HG03571 (cell line): Measurements from ENCODE around the gene ITGBL1.

Source experiments
- ATAC-seq: cut with Tn5 transposase; IDR thresholded peaks from one replicate; pipeline ENCODE4 v1.9.1; 2021; ENCODE audit not compliant: unreplicated experiment

ITGBL1 gene

DNA sequence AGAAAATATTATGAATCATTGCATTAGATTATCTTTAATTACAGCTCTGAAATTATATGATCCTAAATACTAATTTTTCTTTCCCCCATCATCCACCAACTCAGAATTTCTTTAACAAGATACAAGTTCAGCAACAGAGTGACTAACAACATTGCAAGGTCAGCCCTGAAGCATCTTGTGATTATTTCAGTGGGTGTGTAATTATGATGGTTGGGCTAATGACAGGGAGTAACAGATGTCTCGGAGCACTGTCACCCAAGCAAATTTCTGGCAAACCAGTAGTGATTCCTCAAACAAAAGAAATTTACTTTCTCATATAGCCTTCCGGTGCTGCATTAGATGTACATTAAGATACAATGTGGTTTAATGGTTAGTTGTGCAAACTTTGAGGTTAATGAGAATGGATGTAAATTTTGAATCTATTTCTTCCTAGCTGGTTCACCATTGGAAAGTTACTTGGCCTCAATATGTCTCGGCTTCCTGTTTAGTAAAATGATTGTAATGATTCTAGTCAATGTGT, 238.9 kb downstream of the ITGBL1 start:
- no peak for ATAC-seq

- ATAC-seq: no peak
Observed at GRCh38 chr13:101695870-101696516, 243.5 kb downstream of the ITGBL1 start.

DNA sequence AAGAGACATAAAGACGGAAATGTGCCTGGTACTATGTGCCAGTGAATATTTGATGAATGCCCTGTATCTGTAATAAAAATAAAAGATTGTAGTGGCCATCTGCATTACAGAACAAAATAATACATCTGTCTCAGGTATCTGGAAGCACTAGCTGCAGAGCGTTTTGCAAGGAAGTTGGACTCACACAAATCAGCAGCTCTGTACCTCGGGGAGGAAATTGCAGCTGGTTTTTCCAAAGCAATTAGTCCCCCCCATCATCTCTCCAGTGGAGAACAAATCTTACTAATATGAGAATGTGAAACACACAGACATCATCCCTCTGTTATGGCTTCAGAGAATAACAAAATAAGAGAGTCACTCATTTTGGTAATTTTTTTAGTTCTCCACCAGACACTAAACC, 245.3 kb downstream of the ITGBL1 start:
- ATAC-seq: no peak

GRCh38 chr13:101698400-101698799, 245.9 kb downstream of the ITGBL1 start:
- ATAC-seq: no peak

- ATAC-seq: no peak
Observed at GRCh38 chr13:101700598-101700997, 248.1 kb downstream of the ITGBL1 start.

- no peak for ATAC-seq
Observed at GRCh38 chr13:101703081-101703480, 250.6 kb downstream of the ITGBL1 start.

DNA sequence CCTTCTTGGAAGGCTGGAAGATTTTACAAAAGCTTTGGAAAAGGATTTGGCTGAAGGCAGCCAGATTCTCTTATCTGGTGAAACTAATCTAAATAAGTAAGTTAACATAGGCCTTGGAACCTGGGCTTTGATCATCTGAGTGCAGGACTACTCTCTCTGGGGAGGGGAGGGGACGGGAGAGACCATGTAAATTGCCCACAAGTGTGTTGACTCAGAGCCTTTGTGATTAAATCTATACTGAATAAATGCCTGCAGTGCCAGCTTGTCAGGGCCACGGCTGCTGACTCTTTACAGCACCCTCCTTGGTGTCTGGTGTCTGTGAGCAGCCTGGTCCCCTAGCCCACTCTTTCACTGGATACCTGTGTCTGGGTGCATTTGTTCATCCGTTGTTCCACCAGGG, 251.4 kb downstream of the ITGBL1 start:
- no peak for ATAC-seq

- no peak for ATAC-seq
Observed at GRCh38 chr13:101706651-101707050, 254.2 kb downstream of the ITGBL1 start.

GRCh38 chr13:101707659-101708058, 255.2 kb downstream of the ITGBL1 start:
- no peak for ATAC-seq

DNA sequence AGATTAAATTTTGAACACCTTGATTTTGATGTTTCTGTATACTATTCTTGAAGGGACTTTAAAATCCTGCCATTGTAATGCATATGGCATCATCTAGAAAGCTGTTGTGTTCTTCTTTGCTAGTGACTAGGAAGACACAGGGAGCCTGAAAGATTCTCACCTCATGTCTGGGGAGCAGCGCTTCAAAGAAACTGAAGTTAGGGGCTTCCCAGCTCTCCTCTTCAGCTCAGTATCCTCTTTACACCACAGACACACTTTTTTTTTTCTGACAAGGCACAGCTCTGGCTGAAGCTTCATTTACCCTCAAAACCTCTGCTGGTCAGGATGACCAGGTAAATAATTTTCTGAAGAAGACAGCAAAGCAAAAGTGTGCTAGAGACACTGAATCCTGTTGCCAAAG, 255.6 kb downstream of the ITGBL1 start:
- ATAC-seq: no peak

DNA sequence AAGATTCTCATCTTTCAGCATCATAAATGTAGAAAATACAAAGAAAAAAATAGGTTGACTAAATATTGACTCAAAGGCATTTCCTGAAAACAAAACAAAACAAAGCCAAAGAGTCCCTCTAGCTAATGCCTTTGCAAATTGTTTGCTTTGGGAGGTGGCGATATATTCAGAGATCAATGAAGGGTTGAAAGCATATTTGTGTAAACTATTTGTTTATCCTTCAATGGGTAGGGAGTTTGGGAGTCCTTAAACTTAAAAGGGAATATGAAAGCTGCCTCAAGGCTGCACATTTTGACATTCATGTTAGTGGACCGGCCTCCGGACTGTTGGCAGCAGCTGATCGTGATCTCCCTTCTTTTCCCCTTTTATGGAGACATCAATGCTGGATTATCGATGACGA, 257.5 kb downstream of the ITGBL1 start:
- no peak for ATAC-seq

GRCh38 chr13:101711307-101712025, 259.0 kb downstream of the ITGBL1 start:
- no peak for ATAC-seq

DNA sequence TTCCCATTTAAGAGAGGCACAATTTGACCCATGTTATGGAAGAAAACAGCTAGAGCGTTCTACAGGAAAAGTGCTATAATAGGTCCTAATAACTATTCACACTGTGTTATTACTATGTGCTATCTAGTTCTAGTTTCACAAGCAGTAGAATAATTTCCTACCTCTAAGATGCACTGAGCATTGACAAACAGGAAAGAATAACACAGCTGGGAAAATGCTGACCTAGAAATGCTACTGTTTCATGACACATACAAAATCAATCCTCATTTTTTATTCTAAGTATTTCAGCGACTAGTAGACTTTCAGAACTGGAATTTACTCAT, 259.5 kb downstream of the ITGBL1 start:
- no peak for ATAC-seq

DNA sequence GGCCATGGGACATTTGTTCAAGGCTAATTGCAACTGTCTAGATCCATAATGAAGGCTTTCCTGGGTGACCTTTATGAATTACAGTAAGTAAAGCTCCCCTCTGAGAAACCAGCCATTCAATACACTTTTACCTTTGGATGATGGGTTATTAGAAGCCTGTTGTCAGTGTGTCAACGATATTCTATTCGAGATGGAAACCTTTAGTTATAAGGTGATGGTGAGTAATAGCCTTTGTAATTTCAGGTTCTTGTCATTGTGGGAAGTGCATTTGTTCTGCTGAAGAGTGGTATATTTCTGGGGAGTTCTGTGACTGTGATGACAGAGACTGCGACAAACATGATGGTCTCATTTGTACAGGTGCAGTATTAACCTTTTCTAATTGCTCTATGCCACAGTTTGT, 261.7 kb downstream of the ITGBL1 start:
- no peak for ATAC-seq

DNA sequence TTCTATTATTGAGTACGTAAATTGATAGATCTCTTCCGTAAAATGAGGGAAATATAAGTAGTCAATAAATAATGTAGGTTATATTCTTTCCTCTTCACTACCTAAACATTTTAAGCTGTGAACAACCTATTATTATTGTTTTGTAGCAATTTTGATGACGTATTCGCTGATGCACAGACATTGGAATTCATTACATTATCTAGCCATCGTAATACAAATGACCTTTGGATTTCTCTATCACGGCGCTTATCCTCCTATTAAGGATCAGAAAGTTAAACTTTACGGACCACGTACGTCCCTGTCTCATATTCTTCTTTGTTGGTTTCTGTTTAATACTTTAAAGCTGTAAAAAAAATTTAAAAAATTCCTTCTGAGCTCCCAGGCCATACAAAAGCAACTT, 264.9 kb downstream of the ITGBL1 start:
- ATAC-seq: no peak

DNA sequence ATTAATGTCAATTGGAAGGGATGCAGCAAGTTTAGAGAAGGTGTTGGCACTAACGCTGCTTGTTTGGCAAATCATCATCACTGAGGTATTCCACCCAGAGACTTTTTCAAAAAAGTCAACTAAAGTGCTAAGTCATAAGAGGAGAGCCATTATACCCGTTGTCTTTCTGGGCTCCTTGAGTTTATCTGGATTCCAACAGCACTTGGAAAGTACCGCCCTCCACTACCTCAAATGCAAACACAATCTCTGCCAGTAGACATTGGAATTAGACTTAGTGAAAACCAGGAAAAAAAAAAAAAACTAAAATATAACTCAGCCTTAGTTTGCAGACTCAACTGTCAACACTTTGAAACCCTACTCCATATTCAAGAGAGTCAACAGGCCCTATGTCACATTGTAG, 266.0 kb downstream of the ITGBL1 start:
- no peak for ATAC-seq

- no peak for ATAC-seq
Observed at GRCh38 chr13:101726681-101727080, 274.2 kb downstream of the ITGBL1 start.

GRCh38 chr13:101727118-101727517, 274.6 kb downstream of the ITGBL1 start:
- ATAC-seq: no peak

DNA sequence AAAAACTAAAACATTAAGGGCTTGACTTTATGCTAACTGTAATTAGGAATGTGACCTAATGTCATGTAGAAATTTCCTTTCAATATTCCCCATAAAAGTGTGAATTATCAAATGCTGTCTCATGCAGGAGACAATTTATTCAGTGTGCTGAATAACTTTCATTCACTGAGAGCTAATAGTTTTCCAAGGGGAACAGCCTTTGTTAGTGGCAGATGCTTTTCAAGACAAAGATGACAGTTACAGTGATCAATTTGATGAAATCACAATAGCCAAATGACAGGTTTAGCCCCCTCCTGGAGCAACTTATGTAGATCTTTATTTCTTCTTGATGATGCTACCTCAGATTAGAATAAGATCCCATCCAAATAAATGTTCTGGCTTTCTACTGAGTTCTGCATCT, 275.5 kb downstream of the ITGBL1 start:
- no peak for ATAC-seq

DNA sequence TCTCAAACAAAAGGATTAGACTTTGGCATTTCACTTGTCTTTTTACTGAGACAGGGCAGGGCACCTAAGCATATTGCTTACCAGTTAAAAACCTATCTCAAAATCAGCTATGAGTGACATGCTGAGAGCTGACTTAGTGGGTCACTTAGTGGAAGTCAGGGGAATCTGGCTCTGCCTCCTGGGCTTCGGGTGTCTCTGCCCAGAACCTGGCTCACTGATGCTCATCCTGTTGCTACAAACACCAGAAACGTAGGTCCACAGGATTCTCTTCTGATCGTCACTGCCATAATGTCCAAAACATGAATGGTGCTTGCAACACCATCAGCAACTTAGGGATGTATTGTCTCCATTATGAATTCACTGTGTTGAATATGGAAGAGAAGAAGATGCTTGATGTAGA, 276.1 kb downstream of the ITGBL1 start:
- ATAC-seq: no peak

GRCh38 chr13:101730420-101731000, 278.0 kb downstream of the ITGBL1 start:
- ATAC-seq: no peak

GRCh38 chr13:101736566-101736965, 284.1 kb downstream of the ITGBL1 start:
- no peak for ATAC-seq
